ENCODE data around the gene CPNE7. TPM values are rescaled to one million over a fixed set of nuclear protein-coding genes. Genes with fewer than 3 reads are reported as not detected.
"Not testable (repeated sequence)": the region's sequence is repeated elsewhere in the genome, so short reads cannot be mapped to it uniquely, and the experiment has no call there.

Gene CPNE7
- polyA plus RNA-seq, 1 donor: 0.43 TPM

DNA sequence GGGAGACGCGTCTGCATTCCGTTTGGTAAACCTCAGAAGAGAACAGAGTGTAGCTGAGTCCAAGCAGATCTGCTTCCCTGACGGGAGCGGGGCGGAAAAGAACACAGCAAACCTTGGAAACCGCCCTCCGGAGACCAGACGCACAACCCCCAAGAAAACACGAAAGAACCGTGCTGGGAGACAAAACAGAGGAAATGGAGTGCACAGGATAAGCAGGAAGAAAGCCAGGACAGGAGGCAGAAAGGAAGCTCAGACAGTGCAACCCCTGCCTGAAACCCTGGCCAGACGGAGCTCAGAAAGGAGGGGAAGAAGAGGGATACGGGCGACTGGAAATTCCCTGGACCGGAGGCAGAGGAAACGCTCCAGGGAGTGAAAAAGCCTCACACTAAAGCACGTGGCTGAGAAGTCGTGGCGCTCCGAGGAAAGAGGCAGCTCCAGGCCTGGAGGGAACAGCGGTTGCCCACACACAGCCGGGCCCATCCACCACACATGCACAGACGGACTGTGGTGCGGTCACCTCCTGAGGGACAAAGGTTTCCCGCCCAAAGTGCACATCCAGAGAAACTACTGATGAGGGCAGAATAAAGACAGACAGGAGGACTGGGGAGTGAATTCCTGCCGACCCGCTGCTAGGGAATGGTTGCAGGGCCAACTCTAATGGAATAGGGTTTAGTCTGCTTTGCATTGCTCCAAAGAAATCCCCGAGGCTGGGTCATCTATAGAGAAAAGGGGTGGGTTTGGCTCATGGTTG is 48.1 kb downstream of the CPNE7 start:
- DNase-seq (ENCODE audit: low read depth): no peak

DNA sequence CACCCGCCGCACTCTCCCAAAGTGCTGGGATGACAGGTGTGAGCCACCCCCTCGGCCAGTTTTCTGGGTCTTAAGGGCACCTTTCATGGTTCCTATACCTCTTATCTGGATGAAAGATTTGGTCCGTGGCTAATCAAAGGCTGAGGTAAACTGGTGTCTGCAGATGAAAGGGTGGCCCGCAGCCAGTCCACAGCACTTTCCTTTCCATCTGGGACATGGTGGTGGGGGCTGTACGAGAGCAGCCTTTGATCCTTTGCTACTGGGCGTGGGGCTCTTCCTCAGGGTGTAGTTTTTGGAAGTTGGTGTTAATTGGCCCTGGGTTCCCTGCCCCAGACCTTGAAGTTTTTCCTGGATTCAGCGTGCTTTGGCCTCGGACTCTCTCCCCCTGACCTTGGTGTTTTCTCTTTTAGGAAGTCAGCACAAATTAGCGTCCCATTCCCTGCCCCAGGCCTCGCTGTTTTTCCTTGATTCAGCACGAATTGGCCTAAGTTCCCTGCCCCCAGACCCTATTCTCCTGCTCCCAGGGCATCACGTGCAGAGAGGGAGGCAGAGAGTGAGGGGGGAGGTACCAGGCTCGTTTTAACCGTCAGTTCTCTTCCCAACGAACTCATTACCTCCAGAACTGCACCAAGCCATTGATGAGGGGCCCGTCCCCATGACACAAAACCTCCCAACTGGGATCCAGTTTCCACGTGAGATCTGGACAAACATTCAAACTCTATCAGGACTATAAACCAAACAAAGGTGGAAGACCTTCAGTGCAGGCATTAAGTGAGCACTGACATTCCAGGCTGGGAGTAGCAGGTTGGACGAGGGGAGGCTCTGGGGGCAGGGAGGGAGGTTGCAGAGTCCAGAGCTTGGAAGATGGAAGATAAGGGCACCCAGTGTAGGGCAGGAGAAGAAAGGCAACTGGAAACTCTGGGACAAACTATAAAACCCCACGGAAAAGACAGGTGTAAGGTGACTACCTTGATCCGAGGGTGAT is 49.5 kb downstream of the CPNE7 start:
- no peak for DNase-seq (ENCODE audit: low read depth)

DNA sequence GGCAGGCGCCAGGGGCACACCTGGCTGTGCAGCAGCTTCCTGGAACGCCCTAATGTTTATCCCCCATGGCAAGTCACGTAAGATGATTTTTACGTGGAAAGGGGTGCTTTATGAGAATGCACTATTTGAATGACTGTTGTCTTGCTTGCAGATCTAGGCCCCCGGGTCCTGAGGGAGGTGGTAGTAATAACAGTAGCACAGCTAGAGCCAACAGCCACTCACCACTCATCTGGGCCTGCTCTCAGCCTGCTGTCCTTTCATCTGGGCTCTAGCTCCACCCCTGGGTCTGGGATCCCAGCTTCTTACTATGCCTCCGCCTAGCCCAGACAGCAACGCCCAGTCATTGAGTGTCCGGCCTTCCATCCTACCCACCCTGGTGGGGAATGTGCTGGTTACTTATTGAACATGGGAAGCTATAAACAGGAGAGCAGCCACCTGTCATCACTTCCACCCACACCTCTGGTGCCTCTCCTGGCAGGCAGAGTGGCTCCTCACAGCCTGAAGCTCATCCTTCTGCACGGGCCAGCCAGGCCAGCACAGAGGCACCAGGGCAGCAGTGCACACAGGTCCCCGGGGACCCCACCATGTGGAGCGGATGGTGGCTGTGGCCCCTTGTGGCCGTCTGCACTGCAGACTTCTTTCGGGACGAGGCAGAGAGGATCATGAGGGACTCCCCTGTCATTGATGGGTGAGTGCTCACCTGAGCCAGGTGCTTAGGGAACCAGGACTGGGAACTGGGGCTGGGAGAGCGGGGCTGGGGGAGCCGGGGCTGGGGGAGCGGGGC is 54.5 kb downstream of the CPNE7 start:
- DNase-seq (ENCODE audit: low read depth): no peak

DNA sequence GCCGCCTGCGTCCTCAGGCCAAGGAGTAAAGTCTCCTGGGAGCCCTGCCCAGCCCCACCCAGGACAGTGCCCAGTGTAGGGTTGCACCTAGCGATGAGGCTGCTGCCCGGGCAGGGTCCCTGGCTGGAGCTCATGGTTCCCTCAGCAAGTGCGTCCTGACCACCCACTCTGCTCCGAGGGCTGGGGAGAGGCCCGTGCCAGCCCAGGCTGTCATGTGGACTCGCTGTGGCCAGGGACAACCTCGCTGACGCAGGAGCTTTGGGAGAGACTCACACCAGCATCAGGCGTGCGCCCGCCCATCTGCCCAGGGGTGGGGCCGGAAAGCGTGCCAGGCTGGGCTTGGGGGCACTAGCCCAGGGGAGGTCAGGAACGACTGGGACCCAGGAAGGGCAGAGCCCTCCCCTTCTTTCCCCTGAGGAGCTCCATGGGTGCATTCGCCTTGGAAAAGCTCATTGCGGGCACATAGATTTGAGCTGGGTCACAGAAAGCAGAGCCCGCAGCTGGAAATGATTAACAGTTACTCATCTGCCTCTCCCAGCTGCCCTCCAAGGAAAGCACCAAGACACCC is 57.6 kb downstream of the CPNE7 start:
- no peak for DNase-seq (ENCODE audit: low read depth)

DNA sequence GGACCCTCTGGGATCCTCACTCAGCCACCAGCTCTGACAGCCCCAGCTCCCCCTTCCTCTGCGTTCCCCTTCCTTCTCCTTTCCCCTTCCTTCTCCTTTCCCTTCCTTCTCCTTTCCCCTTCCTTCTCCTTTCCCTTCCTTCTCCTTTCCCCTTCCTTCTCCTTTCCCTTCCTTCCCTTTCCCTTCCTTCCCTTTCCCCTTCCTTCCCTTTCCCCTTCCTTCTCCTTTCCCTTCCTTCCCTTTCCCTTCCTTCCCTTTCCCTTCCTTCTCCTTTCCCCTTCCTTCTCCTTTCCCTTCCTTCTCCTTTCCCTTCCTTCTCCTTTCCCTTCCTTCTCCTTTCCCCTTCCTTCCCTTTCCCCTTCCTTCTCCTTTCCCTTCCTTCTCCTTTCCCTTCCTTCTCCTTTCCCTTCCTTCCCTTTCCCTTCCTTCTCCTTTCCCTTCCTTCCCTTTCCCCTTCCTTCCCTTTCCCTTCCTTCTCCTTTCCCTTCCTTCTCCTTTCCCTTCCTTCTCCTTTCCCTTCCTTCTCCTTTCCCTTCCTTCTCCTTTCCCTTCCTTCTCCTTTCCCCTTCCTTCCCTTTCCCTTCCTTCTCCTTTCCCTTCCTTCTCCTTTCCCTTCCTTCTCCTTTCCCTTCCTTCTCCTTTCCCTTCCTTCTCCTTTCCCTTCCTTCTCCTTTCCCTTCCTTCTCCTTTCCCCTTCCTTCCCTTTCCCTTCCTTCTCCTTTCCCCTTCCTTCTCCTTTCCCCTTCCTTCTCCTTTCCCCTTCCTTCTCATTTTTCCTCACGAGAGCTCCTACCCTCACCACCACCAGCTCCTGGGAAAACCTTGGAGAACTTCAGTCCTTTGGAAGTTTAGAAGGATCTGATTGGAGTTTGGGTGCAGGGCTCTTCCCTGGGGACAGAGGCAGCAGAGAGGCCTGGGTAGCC is 59.2 kb downstream of the CPNE7 start:
- not testable (repeated sequence) for DNase-seq (ENCODE audit: low read depth)

DNA sequence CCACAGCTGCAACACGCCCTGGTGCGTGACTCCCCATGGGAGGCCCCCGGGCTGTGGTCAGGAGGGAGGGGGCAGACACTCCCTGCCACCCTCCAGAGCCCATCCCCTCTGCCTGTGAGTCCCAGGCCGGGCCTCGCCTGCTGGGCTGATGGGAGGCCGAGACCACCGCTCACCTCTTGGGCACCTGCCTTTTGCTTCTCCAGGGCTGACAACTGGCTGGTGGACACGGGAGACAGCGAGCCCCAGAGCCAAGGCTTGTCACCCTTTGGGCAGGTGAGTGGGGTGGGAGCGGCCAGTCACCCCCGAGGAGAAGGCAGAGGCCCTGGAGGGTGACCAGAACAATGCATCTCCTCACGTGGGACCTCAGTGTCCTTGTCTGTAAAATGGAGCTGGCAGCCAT is 61.1 kb downstream of the CPNE7 start:
- no peak for DNase-seq (ENCODE audit: low read depth)

DNA sequence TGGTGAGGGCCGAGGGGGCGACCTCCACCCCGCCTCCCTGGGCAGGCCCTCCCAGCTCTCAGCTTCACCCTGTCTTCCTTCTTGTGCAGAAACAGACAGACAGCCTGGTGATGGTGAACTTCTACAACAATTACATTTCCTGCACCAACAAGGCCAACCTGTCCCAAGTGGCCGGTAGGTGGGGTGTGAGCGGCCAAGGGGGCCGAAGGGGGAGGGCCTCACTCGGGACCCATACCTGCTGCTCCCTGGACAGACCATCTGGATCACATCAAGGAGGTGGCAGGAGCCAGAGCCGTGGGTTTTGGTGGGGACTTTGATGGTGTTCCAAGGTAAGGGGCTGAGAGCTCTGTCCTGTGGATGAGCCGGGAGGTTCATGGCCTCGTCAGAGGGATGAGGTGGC is 61.8 kb downstream of the CPNE7 start:
- no peak for DNase-seq (ENCODE audit: low read depth)

DNA sequence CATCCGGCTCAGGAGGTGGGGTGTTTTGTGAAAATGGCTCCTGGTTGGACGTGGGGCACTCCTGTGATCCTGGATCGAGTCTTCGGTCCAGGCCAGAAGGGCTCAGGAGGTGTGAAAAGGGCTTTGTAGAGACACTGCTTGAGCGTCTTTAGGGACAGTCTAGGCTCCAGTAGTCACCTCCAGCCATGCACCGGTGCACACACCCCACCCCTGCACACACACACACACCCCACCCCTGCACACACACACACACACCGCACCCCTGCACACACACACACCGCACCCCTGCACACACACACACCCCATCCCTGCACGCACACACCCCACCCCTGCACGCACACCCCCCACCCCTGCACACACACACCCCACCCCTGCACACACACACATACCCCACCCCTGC is 62.9 kb downstream of the CPNE7 start:
- DNase-seq (ENCODE audit: low read depth): no peak

DNA sequence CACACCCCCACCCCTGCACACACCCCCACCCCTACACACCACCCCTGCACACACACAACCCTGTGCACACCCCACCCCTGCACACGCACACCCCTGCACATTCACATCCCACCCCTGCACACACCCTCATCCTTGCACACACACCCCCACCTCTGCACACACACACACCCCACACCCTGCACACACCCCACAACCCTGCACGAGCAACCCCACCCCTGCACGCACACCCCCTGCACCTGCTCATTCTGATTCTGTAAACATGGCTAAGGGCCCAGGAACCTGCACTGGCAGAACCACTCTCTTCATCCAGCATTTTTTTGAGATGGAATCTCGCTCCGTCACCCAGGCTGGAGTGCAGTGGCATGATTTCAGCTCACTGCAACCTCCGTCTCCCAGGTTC is 63.8 kb downstream of the CPNE7 start:
- DNase-seq (ENCODE audit: low read depth): no peak

DNA sequence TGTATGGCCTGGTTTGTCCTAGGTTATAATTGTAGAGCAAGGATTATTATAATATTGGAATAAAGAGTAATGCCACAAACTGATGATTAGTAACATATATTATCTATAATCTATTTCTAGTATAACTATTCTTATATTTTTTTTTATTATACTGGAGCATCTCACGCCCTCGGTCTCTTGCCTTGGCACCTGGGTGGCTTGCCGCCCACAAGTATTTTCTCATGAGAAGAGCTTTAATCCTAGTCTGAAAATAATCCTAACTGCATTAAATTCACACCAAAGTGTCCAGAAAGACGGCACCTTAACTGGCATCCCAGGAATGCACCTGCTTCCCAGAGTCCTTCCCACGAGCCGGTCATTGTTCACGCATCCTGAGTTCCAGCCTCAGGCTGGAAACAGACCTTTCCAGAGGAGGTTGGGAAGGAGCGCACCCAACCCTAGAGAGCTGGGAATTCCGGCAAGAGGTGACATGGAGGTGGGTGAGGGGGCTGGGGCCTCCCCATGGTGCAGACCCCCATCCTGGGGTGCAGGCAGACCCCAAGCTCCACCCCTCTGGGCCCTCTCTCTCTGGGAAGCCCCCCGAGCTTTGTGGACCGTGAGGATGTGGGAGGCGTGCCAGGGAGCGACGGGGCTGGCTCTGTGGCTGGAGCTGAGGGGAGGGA is 66.0 kb downstream of the CPNE7 start:
- no peak for DNase-seq (ENCODE audit: low read depth)

DNA sequence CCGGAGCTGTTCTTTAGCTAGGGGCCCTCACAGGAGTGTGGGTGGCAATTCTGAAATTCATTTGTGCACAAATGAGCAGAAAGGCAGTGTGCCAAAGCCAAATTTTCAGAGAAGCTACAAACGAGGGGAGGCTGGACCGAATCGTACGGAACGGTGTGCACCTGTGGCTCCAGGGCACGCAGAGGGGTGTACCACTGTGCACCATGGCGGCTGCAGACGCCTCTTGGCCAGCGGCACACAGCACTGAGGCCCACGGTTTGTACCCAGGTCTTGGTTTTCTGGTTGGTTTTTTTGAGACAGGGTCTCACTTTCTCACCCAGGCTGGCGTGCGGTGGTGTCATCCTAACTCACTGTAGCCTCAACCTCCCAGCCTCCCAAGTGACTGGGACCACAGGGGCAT is 67.0 kb downstream of the CPNE7 start:
- no peak for DNase-seq (ENCODE audit: low read depth)

DNA sequence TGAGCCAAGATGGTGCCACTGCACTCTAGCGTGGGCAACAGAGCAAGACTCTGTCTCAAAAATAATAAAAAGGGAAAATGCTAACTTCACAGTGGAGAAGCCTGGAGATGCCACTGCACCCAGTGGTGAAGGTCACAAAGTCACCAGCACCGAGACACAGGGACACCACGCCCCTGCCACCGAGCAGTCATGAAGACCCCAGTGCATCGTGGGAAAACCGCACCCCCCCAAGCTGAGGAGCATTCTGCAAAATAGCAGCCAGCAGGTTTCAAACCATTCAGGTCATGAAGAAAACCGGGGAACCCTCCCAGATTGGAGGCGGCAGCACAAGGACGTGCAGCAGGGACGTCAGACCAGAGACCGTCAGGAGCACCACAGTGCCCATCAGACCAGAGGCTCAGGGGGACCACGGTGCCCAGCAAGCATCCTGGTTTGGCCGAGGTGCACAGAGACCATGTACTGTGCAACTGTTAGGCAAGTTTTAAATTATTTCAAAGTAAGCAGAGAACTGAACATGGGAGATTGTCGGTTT is 68.3 kb downstream of the CPNE7 start:
- no peak for DNase-seq (ENCODE audit: low read depth)

DNA sequence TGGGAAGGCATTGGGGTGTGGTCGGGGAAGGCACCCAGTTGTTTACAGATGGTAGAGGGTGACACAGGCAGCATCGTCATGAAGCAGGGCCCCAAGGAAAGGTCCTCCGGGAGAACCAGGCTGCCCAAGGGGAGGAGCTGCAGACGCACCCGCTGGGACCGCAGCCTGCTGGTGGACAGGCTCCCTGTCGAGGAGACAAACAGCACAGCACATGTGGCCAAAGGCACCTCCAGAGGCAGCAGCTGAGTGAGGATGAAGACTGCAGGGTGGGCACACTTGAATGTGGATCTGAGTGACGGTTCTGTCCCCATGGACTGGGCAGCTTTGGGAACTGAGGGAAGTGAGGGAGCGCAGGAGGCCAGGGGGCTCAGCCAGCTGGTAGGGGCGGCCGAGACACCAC is 69.6 kb downstream of the CPNE7 start:
- no peak for DNase-seq (ENCODE audit: low read depth)

DNA sequence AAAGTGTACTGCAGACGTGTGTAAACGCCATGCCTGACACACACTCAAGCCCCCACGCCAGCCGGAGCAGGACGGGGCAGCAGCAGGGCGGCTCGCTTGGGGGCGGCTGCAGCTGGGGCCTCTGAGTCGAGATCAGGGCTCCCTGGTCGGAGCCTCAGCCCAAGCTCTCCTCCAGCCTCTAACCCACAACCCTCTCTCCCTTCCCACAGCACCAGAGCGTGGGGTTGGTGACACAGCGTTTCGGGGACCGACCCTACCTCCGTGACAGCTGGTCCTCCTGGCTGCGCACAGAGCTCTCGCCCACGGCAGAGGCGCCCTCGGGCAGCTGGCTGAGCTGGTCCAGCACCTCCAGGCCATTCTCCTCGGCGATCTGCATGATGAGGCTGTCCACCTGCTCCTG is 70.7 kb downstream of the CPNE7 start:
- no peak for DNase-seq (ENCODE audit: low read depth)

Other genes with a start within 250 kb of the CPNE7 start
- 55.7 TPM for gene ANKRD11, start 85.2 kb upstream of the CPNE7 start, polyA plus RNA-seq (ENCODE audit: insufficient read length)
- gene SPG7, start 67.4 kb upstream of the CPNE7 start, polyA plus RNA-seq (ENCODE audit: insufficient read length): 67.1 TPM
- gene RPL13, start 15.1 kb upstream of the CPNE7 start, polyA plus RNA-seq (ENCODE audit: insufficient read length): 4,240 TPM
- 0.72 TPM for gene DPEP1, start 37.9 kb downstream of the CPNE7 start, polyA plus RNA-seq (ENCODE audit: insufficient read length)
- 56.7 TPM for gene CHMP1A, start 82.0 kb downstream of the CPNE7 start, polyA plus RNA-seq (ENCODE audit: insufficient read length)
- gene SPATA33, start 82.1 kb downstream of the CPNE7 start, polyA plus RNA-seq (ENCODE audit: insufficient read length): 4.3 TPM
- 50.4 TPM for gene CDK10, start 110.9 kb downstream of the CPNE7 start, polyA plus RNA-seq (ENCODE audit: insufficient read length)
- 1.9 TPM for gene SPATA2L, start 125.9 kb downstream of the CPNE7 start, polyA plus RNA-seq (ENCODE audit: insufficient read length)
- 10.8 TPM for gene VPS9D1, start 145.1 kb downstream of the CPNE7 start, polyA plus RNA-seq (ENCODE audit: insufficient read length)
- 22.1 TPM for gene ZNF276, start 145.8 kb downstream of the CPNE7 start, polyA plus RNA-seq (ENCODE audit: insufficient read length)
- 11.1 TPM for gene FANCA, start 240.9 kb downstream of the CPNE7 start, polyA plus RNA-seq (ENCODE audit: insufficient read length)